WTC11 (cell line): ENCODE measurements around the gene C17orf107. TPM values are rescaled to one million over a fixed set of nuclear protein-coding genes. Genes with fewer than 3 reads are reported as not detected.

Source experiments
- ATAC-seq: fragments of 200-7000 bp; cut with Tn5 transposase; 2 replicates; pipeline ENCODE4 v1.10.0; 2021; ENCODE audit warnings: mild to moderate bottlenecking, moderate library complexity
- CTCF ChIA-PET: fragments of 300-600 bp; sonication (Branson Sonifier 250); formaldehyde crosslinking; loops from one replicate; lab custom pipeline; 2021; ENCODE audit warnings: antibody characterized with exemption; lab: Charles Lee
- POLR2A ChIA-PET: fragments of 350-600 bp; sonication (Branson Sonifier 250); formaldehyde crosslinking; loops from one replicate; lab custom pipeline; 2021; ENCODE audit warnings: antibody characterized with exemption; lab: Charles Lee
- DNase-seq: peaks from one replicate; pipeline ENCODE4 v3.0.0; 2021; ENCODE audit warnings: low spot score
- H3K27ac Mint-ChIP-seq: 2 replicates; pipeline ENCODE4 v1.8.0; 2021; ENCODE audit warnings: mixed read lengths
- H3K27me3 Mint-ChIP-seq: 2 replicates; pipeline ENCODE4 v1.8.0; 2021; ENCODE audit warnings: low read depth, mild to moderate bottlenecking, moderate library complexity, mixed read lengths
- H3K36me3 Mint-ChIP-seq: 2 replicates; pipeline ENCODE4 v1.8.0; 2021; ENCODE audit warnings: mixed read lengths
- H3K4me1 Mint-ChIP-seq: 2 replicates; pipeline ENCODE4 v1.8.0; 2022; ENCODE audit warnings: mixed read lengths
- H3K4me3 Mint-ChIP-seq: 2 replicates; pipeline ENCODE4 v1.8.0; 2021; ENCODE audit warnings: mild to moderate bottlenecking, moderate library complexity, mixed read lengths
- H3K9me3 Mint-ChIP-seq: 2 replicates; pipeline ENCODE4 v1.8.0; 2021; ENCODE audit warnings: mixed read lengths
- FOXK1 ChIP-seq: sonication (generic); formaldehyde crosslinking; IDR thresholded peaks from 2 replicates; pipeline ENCODE4 v1.8.0; 2022; ENCODE audit warnings: mild to moderate bottlenecking, moderate library complexity, missing genetic modification reagents
- GABPB1 ChIP-seq: sonication (generic); formaldehyde crosslinking; IDR thresholded peaks from 2 replicates; pipeline ENCODE4 v1.8.1; 2023; ENCODE audit warnings: mild to moderate bottlenecking, missing genetic modification reagents
- JAZF1 ChIP-seq: fragments of 250-450 bp; sonication (Bioruptor Pico); IDR thresholded peaks from 2 replicates; pipeline ENCODE4 v1.9.0; 2021; ENCODE audit warnings: moderate library complexity, mild to moderate bottlenecking, inconsistent platforms
- OVOL2 ChIP-seq: fragments of 250-450 bp; sonication (Bioruptor Pico); IDR thresholded peaks from 2 replicates; pipeline ENCODE4 v1.9.0; 2021; ENCODE audit warnings: mild to moderate bottlenecking, borderline replicate concordance
- SMAD4 ChIP-seq: sonication (generic); formaldehyde crosslinking; IDR thresholded peaks from 2 replicates; pipeline ENCODE4 v1.8.0; 2022; ENCODE audit warnings: mild to moderate bottlenecking, missing genetic modification reagents
- ZNF138 ChIP-seq: sonication (generic); formaldehyde crosslinking; conservative IDR thresholded peaks from 2 replicates; pipeline ENCODE4 v1.8.1; 2022; ENCODE audit warnings: mild to moderate bottlenecking, moderate library complexity, missing genetic modification reagents
- ZNF396 ChIP-seq: fragments of 250-450 bp; sonication (Bioruptor Pico); IDR thresholded peaks from 2 replicates; pipeline ENCODE4 v1.8.0; 2021; ENCODE audit warnings: mild to moderate bottlenecking, moderate library complexity, borderline replicate concordance
- total RNA-seq: library from RNA; stranded (reverse); gene quantifications from 3 replicates; pipeline ENCODE4 v1.2.3, GENCODE V29; 2021
- TF ChIP-seq, protein P1 (sequence below): sonication (generic); formaldehyde crosslinking; IDR thresholded peaks from 2 replicates; pipeline ENCODE4 v1.8.1; 2022; ENCODE audit warnings: mild to moderate bottlenecking, moderate library complexity, missing genetic modification reagents
- TF ChIP-seq, protein P2 (sequence below): sonication (generic); formaldehyde crosslinking; IDR thresholded peaks from 2 replicates; pipeline ENCODE4 v1.8.1; 2022; ENCODE audit warnings: missing genetic modification reagents, borderline replicate concordance
- TF ChIP-seq, protein P3 (sequence below): sonication (generic); formaldehyde crosslinking; IDR thresholded peaks from 2 replicates; pipeline ENCODE4 v1.8.1; 2023; ENCODE audit warnings: mild to moderate bottlenecking, moderate library complexity, missing genetic modification reagents
- TF ChIP-seq, protein P4 (sequence below): fragments of 250-450 bp; sonication (Bioruptor Pico); IDR thresholded peaks from 2 replicates; pipeline ENCODE4 v2.1.2; 2022; ENCODE audit warnings: mild to moderate bottlenecking, moderate library complexity
- TF ChIP-seq, protein P5 (sequence below): fragments of 200-600 bp; IDR thresholded peaks from 2 replicates; pipeline ENCODE4 v1.8.0; 2022; ENCODE audit warnings: antibody characterized with exemption
- TF ChIP-seq, protein P6 (sequence below): sonication (generic); formaldehyde crosslinking; IDR thresholded peaks from 2 replicates; pipeline ENCODE4 v1.8.0; 2023; ENCODE audit warnings: missing genetic modification reagents
- TF ChIP-seq, protein P7 (sequence below): sonication (generic); formaldehyde crosslinking; IDR thresholded peaks from 2 replicates; pipeline ENCODE4 v1.8.0; 2022; ENCODE audit warnings: mild to moderate bottlenecking, missing genetic modification reagents
- TF ChIP-seq, protein P8 (sequence below): sonication (generic); formaldehyde crosslinking; IDR thresholded peaks from 2 replicates; pipeline ENCODE4 v1.8.1; 2023; ENCODE audit warnings: mild to moderate bottlenecking, missing genetic modification reagents, moderate library complexity
- TF ChIP-seq, protein P9 (sequence below): fragments of 250-450 bp; sonication (Bioruptor Pico); IDR thresholded peaks from 2 replicates; pipeline ENCODE4 v1.9.0; 2021; ENCODE audit warnings: moderate library complexity, mild to moderate bottlenecking, inconsistent platforms, borderline replicate concordance
- TF ChIP-seq, protein P10 (sequence below): sonication (generic); formaldehyde crosslinking; conservative IDR thresholded peaks from 2 replicates; pipeline ENCODE4 v1.8.1; 2022; ENCODE audit warnings: mild to moderate bottlenecking, missing genetic modification reagents
- TF ChIP-seq, protein P11 (sequence below): sonication (generic); formaldehyde crosslinking; IDR thresholded peaks from 2 replicates; pipeline ENCODE4 v1.8.0; 2022; ENCODE audit warnings: mild to moderate bottlenecking, missing genetic modification reagents
- TF ChIP-seq, protein P12 (sequence below): sonication (generic); formaldehyde crosslinking; IDR thresholded peaks from 2 replicates; pipeline ENCODE4 v1.8.1; 2022; ENCODE audit warnings: low read depth, mild to moderate bottlenecking, moderate library complexity, missing genetic modification reagents, borderline replicate concordance

Gene C17orf107
- total RNA-seq, 1 experiment from 2014 or later: 8.7 TPM

DNA sequence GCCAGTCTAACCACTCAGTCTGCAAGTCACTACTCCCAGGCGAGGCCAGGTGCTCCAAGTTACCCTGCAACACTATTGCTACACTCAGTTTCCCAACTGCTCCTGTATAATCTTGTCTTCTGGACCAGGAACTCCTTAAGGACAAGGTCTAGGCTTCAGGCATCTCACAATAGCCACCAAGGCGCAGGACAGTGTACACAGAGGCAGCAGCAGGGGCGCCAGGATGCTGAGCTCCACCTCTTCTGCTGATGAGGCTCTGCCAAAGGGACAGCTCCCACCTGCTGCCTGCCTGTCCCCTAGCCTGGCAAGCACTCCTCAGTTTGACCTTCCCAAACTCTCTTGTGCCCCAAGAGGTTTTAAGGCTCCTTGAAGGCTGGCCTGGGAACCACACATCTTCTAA is 37.1 kb downstream of the C17orf107 start:
- no peak overlapping the region for H3K4me3 Mint-ChIP-seq
- H3K27ac Mint-ChIP-seq: peak overlapping the region; percentile 81; the same call in 1 of the 2 replicates
- no peaks in the 10 kb centered on the region for H3K9me3 Mint-ChIP-seq
- TF ChIP-seq FOXK1: no peak
- TF ChIP-seq ZNF396: no peak
- TF ChIP-seq SMAD4 (CRISPR knock-in tag): no peak
- TF ChIP-seq, protein P1, sequence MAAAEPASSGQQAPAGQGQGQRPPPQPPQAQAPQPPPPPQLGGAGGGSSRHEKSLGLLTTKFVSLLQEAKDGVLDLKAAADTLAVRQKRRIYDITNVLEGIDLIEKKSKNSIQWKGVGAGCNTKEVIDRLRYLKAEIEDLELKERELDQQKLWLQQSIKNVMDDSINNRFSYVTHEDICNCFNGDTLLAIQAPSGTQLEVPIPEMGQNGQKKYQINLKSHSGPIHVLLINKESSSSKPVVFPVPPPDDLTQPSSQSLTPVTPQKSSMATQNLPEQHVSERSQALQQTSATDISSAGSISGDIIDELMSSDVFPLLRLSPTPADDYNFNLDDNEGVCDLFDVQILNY (CRISPR knock-in tag): no peak
- TF ChIP-seq JAZF1 (CRISPR knock-in tag): no peak
- TF ChIP-seq, protein P2, sequence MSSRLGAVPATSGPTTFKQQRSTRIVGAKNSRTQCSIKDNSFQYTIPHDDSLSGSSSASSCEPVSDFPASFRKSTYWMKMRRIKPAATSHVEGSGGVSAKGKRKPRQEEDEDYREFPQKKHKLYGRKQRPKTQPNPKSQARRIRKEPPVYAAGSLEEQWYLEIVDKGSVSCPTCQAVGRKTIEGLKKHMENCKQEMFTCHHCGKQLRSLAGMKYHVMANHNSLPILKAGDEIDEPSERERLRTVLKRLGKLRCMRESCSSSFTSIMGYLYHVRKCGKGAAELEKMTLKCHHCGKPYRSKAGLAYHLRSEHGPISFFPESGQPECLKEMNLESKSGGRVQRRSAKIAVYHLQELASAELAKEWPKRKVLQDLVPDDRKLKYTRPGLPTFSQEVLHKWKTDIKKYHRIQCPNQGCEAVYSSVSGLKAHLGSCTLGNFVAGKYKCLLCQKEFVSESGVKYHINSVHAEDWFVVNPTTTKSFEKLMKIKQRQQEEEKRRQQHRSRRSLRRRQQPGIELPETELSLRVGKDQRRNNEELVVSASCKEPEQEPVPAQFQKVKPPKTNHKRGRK: no peak
- TF ChIP-seq, protein P3, sequence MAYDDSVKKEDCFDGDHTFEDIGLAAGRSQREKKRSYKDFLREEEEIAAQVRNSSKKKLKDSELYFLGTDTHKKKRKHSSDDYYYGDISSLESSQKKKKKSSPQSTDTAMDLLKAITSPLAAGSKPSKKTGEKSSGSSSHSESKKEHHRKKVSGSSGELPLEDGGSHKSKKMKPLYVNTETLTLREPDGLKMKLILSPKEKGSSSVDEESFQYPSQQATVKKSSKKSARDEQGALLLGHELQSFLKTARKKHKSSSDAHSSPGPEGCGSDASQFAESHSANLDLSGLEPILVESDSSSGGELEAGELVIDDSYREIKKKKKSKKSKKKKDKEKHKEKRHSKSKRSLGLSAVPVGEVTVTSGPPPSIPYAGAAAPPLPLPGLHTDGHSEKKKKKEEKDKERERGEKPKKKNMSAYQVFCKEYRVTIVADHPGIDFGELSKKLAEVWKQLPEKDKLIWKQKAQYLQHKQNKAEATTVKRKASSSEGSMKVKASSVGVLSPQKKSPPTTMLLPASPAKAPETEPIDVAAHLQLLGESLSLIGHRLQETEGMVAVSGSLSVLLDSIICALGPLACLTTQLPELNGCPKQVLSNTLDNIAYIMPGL (CRISPR knock-in tag): no peak
- no peak for TF ChIP-seq ZNF138 (CRISPR knock-in tag)
- TF ChIP-seq, protein P4, sequence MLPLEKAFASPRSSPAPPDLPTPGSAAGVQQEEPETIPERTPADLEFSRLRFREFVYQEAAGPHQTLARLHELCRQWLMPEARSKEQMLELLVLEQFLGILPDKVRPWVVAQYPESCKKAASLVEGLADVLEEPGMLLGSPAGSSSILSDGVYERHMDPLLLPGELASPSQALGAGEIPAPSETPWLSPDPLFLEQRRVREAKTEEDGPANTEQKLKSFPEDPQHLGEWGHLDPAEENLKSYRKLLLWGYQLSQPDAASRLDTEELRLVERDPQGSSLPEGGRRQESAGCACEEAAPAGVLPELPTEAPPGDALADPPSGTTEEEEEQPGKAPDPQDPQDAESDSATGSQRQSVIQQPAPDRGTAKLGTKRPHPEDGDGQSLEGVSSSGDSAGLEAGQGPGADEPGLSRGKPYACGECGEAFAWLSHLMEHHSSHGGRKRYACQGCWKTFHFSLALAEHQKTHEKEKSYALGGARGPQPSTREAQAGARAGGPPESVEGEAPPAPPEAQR (CRISPR knock-in tag): no peak
- TF ChIP-seq, protein P5, sequence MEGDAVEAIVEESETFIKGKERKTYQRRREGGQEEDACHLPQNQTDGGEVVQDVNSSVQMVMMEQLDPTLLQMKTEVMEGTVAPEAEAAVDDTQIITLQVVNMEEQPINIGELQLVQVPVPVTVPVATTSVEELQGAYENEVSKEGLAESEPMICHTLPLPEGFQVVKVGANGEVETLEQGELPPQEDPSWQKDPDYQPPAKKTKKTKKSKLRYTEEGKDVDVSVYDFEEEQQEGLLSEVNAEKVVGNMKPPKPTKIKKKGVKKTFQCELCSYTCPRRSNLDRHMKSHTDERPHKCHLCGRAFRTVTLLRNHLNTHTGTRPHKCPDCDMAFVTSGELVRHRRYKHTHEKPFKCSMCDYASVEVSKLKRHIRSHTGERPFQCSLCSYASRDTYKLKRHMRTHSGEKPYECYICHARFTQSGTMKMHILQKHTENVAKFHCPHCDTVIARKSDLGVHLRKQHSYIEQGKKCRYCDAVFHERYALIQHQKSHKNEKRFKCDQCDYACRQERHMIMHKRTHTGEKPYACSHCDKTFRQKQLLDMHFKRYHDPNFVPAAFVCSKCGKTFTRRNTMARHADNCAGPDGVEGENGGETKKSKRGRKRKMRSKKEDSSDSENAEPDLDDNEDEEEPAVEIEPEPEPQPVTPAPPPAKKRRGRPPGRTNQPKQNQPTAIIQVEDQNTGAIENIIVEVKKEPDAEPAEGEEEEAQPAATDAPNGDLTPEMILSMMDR: no peak
- TF ChIP-seq, protein P6, sequence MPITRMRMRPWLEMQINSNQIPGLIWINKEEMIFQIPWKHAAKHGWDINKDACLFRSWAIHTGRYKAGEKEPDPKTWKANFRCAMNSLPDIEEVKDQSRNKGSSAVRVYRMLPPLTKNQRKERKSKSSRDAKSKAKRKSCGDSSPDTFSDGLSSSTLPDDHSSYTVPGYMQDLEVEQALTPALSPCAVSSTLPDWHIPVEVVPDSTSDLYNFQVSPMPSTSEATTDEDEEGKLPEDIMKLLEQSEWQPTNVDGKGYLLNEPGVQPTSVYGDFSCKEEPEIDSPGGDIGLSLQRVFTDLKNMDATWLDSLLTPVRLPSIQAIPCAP (CRISPR knock-in tag): no peak
- no peak for TF ChIP-seq GABPB1 (CRISPR knock-in tag)
- ATAC-seq (no peak), DNase-seq (no peak)
- H3K36me3 Mint-ChIP-seq: peaks cover 21% of the 10 kb centered on the region
- peaks cover 25% of the 10 kb centered on the region for H3K4me1 Mint-ChIP-seq
- POLR2A ChIA-PET: no interaction called here
- CTCF ChIA-PET: interaction anchor here (0.9 kb wide), 1 partner anchor 14 kb away, joined by 3 read pairs; the partner anchor contains the start of gene ENO3
- H3K27me3 Mint-ChIP-seq: no peaks in the 10 kb centered on the region

DNA sequence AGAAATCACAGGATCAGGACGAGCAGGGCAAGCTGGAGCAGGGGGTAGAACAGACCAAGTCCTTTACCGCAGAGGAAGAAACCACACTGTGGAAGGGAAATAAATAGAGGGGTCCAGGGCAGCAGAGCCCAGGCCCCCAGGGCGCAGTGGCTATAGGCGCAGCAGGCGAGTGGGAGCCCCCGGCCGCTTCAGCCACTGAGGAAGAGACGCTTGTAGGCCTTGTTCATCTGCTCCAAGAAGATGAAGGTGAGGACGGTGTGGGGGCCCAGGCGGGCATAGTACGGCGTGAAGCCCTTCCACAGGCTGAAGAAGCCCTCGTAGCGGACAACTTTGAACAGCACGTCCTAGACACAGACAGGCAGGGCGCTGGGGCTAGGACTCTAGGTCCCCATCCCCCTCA is 38.2 kb downstream of the C17orf107 start:
- H3K27ac Mint-ChIP-seq: no peak overlapping the region
- H3K27me3 Mint-ChIP-seq: no peaks in the 10 kb centered on the region
- H3K36me3 Mint-ChIP-seq: peaks cover 28% of the 10 kb centered on the region
- ChIA-PET POLR2A (no interaction called here), CTCF (interaction anchor here (1.0 kb wide), 1 partner anchor 19 kb away, joined by 3 read pairs; no protein-coding TSS in a partner anchor)
- ATAC-seq: no peak
- peaks cover 29% of the 10 kb centered on the region for H3K4me1 Mint-ChIP-seq
- DNase-seq: no peak
- H3K9me3 Mint-ChIP-seq: no peaks in the 10 kb centered on the region
- H3K4me3 Mint-ChIP-seq: peak overlapping the region; percentile 96; the same call in 1 of the 2 replicates
- no peak for TF ChIP-seq SMAD4 (CRISPR knock-in tag)
- TF ChIP-seq, protein P7, sequence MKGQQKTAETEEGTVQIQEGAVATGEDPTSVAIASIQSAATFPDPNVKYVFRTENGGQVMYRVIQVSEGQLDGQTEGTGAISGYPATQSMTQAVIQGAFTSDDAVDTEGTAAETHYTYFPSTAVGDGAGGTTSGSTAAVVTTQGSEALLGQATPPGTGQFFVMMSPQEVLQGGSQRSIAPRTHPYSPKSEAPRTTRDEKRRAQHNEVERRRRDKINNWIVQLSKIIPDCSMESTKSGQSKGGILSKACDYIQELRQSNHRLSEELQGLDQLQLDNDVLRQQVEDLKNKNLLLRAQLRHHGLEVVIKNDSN: no peak
- TF ChIP-seq, protein P8, sequence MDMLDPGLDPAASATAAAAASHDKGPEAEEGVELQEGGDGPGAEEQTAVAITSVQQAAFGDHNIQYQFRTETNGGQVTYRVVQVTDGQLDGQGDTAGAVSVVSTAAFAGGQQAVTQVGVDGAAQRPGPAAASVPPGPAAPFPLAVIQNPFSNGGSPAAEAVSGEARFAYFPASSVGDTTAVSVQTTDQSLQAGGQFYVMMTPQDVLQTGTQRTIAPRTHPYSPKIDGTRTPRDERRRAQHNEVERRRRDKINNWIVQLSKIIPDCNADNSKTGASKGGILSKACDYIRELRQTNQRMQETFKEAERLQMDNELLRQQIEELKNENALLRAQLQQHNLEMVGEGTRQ (CRISPR knock-in tag): no peak
- no peak for TF ChIP-seq JAZF1 (CRISPR knock-in tag)
- no peak for TF ChIP-seq OVOL2 (CRISPR knock-in tag)
- TF ChIP-seq, protein P9, sequence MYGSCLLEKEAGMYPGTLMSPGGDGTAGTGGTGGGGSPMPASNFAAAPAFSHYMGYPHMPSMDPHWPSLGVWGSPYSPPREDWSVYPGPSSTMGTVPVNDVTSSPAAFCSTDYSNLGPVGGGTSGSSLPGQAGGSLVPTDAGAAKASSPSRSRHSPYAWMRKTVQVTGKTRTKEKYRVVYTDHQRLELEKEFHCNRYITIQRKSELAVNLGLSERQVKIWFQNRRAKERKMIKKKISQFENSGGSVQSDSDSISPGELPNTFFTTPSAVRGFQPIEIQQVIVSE (CRISPR knock-in tag): no peak
- TF ChIP-seq, protein P10, sequence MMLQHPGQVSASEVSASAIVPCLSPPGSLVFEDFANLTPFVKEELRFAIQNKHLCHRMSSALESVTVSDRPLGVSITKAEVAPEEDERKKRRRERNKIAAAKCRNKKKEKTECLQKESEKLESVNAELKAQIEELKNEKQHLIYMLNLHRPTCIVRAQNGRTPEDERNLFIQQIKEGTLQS (CRISPR knock-in tag): no peak
- TF ChIP-seq, protein P11, sequence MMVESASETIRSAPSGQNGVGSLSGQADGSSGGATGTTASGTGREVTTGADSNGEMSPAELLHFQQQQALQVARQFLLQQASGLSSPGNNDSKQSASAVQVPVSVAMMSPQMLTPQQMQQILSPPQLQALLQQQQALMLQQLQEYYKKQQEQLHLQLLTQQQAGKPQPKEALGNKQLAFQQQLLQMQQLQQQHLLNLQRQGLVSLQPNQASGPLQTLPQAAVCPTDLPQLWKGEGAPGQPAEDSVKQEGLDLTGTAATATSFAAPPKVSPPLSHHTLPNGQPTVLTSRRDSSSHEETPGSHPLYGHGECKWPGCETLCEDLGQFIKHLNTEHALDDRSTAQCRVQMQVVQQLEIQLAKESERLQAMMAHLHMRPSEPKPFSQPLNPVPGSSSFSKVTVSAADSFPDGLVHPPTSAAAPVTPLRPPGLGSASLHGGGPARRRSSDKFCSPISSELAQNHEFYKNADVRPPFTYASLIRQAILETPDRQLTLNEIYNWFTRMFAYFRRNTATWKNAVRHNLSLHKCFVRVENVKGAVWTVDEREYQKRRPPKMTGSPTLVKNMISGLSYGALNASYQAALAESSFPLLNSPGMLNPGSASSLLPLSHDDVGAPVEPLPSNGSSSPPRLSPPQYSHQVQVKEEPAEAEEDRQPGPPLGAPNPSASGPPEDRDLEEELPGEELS (CRISPR knock-in tag): no peak
- TF ChIP-seq, protein P12, sequence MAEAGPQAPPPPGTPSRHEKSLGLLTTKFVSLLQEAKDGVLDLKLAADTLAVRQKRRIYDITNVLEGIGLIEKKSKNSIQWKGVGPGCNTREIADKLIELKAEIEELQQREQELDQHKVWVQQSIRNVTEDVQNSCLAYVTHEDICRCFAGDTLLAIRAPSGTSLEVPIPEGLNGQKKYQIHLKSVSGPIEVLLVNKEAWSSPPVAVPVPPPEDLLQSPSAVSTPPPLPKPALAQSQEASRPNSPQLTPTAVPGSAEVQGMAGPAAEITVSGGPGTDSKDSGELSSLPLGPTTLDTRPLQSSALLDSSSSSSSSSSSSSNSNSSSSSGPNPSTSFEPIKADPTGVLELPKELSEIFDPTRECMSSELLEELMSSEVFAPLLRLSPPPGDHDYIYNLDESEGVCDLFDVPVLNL (CRISPR knock-in tag): no peak
